Right hindlimb (tissue), 1 donor: ENCODE results near the gene CD3E.
A peak's percentile ranks its signal among the peaks of the same experiment; 100 is the strongest.

Experiments used
- DNase-seq: peaks from one replicate; pipeline ENCODE4 v3.0.0-alpha.2; 2018

CD3E gene

DNA sequence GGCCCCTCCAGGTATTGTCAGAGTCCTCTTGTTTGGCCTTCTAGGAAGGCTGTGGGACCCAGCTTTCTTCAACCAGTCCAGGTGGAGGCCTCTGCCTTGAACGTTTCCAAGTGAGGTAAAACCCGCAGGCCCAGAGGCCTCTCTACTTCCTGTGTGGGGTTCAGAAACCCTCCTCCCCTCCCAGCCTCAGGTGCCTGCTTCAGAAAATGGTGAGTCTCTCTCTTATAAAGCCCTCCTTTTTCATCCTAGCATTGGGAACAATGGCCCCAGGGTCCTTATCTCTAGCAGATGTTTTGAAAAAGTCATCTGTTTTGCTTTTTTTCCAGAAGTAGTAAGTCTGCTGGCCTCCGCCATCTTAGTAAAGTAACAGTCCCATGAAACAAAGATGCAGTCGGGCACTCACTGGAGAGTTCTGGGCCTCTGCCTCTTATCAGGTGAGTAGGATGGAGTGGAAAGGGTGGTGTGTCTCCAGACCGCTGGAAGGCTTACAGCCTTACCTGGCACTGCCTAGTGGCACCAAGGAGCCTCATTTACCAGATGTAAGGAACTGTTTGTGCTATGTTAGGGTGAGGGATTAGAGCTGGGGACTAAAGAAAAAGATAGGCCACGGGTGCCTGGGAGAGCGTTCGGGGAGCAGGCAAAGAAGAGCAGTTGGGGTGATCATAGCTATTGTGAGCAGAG is at the start of gene CD3E:
Gene CD3E, plus strand, starts transcription at position 163 of the 681 bp plus-strand sequence. Its CDS starts 223 bp downstream, at position 386.
- no peak for DNase-seq

- DNase-seq: no peak
Measured at GRCh38 chr11:118258410-118258809, 46.1 kb upstream of the CD3E start.

DNA sequence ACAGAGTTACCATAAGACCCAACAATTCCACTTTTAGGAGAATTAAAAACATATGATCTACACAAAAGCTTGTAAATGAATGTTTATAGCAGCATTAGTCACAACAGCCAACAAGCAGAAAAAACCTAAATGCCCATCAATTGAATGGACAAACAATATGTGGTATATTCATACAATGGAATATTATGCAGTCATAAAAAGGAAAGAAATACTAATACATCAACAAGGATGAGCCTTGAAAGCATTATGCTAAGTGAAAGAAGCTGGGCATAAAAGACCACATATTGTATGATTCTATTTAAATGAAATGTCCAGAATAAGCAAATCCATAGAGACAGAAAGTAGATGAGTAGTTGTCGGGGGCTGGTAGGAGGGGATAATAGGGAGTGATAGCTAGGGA is 45.4 kb upstream of the CD3E start:
- DNase-seq: no peak

- DNase-seq: no peak
Measured at GRCh38 chr11:118260353-118260752, 44.2 kb upstream of the CD3E start.

DNA sequence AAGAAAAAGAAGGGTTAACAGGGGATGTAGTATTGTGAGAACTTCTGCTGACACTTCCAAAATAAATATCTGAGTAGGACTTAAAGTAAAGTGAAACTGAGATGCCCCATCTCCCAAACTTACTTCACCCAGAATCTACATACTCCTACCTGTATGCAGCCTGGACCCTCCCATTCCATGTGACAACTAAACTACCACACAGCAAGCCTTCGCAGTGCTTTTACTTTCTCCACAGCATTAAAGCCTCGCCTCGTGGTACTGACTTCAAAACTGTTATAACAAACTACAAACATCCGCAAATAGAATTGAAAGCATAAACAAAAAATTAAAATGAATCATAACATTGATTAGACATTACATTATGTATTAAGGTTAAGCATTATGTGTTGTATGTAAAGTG is 41.4 kb upstream of the CD3E start:
- no peak for DNase-seq

GRCh38 chr11:118263695-118264568 is 40.6 kb upstream of the CD3E start, which contains the start of gene MPZL2:
Gene MPZL2, minus strand, starts transcription at chr11:118264297. Its CDS starts 144 bp downstream, at chr11:118264153.
- DNase-seq: peak; percentile 25

DNA sequence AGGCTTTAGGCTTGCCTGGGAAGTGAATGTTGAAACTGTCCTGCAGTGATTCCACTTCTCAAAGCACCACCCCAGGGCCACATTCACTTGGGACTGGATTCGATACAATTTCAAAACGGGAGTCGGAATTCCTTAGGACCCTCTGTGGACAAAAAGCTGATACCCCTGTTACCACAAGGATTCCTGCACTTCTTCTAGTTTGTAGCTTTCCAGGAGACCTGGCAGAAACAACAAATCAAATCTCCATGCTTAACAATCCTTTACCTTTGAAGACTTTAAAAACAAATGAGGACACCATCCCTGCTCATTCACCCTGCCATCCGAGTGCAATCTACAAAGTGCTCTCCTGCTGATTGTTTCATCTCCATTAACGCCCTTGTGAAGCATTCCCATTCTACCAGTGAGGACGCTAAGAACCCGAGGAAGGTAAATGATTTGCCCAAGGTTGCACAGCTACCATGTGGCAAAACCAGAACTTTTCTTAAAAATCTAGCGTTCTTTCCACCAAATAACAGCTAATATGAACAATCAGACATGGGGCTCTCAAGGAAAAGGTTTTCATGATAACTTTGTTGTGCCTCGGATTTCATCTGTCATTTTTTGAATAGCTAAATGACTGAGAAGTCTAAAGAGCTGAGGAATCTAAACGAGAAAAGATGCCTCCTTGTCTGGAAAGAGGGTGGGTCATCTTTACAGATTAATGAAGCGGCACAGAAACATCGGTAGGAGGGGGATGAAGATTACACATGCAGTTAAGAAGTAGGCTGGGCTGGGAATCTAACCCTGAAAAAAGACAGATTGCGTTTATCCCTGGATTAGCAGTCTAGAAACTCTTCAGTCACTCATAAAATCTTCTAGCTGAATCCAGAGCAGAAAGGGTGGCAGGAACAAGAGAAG is 39.7 kb upstream of the CD3E start:
- no peak for DNase-seq

- no peak for DNase-seq
Measured at GRCh38 chr11:118265954-118266353, 38.6 kb upstream of the CD3E start.

GRCh38 chr11:118267486-118267885 is 37.0 kb upstream of the CD3E start:
- DNase-seq: no peak

DNA sequence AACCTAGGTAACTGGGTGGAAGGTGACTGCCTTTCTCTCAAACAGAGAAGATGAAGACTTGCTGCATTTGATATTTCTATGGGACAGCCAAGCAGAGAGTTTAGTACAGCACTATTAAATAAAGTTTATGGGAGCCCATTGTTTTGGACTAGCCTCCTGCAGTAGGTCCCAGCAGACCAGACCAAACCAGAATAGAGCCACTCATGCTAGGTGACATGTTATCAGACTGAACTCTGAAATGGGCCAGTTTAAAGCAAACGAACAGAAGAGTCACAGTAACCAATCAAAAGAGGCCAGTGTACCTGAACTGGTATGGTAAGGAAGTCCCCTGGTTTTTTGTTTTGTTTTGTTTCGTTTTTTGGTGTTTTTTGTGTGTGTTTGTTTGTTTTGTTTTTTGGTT is 32.5 kb upstream of the CD3E start:
- no peak for DNase-seq

- DNase-seq: no peak
Measured at GRCh38 chr11:118274186-118274585, 30.3 kb upstream of the CD3E start.

DNA sequence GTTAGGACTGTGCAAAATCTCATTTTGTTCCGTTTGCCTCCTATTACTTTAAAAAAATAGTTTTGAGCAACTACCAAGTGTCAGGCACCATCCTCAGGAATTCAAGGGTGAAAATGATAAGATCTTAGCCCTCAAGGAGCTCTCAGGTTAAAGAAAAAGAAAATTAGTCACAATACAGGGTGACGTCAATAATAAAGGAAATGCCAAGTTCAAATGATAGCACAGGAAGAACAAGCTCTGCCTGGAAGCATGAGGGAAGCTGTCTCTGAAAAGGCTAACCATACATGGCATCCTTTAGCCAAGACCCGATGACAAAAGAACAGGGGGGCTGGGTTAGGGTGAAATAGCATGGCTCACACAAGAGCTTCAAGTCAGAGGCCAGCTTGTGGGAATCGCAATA is 29.4 kb upstream of the CD3E start:
- no peak for DNase-seq

DNA sequence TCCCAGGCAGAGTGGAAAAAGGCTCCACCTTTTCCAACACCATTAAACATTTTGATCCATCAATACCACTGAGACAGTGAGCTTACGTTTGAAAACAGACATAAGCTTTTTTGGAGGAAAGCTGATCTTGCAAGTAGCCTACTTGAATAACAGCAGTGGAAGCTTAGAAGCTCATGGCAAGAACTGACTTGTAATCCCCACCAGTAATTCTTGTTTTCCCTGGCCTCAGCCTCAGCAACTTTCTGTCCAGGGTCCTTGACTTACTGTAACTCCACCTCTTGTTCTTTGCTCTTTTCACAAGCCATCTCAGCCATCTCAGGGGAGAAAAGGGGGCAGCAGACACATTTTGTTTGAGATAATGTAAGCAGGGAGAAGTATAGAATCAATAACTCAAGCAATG is 28.1 kb upstream of the CD3E start:
- no peak for DNase-seq

GRCh38 chr11:118277312-118277711 is 27.2 kb upstream of the CD3E start:
- DNase-seq: no peak

GRCh38 chr11:118281284-118281683 is 23.2 kb upstream of the CD3E start:
- no peak for DNase-seq

GRCh38 chr11:118282606-118283005 is 21.9 kb upstream of the CD3E start:
- no peak for DNase-seq

GRCh38 chr11:118283037-118283636 is 21.4 kb upstream of the CD3E start:
- no peak for DNase-seq

GRCh38 chr11:118283756-118284350 is 20.7 kb upstream of the CD3E start:
- DNase-seq: no peak

DNA sequence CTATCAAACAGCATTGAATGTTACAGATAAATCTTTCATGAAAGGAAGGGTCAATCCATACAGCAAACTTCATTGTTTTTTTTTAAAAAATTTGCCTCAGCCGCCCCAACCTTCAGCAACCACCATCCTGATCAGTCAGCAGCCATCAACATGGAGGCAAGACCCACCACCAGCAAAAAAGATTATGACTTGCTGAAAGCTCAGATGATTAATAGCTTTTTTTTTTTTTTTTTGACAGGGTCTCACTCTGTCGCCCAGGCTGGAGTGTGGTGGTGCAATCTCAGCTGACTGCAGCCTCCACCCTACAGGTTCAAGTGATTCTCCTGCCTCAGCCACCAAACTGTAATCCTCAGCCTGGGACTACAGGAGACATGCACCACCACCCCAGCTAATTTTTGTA is 18.0 kb upstream of the CD3E start:
- no peak for DNase-seq

GRCh38 chr11:118287006-118287405 is 17.5 kb upstream of the CD3E start:
- DNase-seq: no peak

DNA sequence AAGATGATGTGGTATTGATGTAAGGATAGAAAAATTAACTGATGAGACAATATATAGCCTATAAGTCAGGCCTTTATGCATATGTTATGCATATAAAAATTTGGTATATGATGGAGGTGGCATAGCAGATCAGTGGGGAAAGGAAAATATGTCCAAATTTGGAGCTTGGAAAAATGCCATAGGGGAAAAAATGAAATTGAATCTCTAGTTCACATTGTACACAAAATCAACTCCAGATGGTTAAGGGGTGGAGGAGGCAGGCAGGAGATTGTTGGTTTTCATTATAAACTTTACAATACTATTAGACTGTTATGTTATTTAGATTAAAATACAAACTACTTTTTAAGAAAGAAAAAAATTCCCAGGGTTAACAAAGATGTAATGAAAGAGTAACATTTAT is 15.1 kb upstream of the CD3E start:
- DNase-seq: no peak

GRCh38 chr11:118290923-118291322 is 13.6 kb upstream of the CD3E start:
- DNase-seq: no peak
